ENCODE results near the gene CERS1.

GRCh38 chr19:18895824-18896341 is at the start of gene CERS1:
- TF ChIP-seq, protein P1, sequence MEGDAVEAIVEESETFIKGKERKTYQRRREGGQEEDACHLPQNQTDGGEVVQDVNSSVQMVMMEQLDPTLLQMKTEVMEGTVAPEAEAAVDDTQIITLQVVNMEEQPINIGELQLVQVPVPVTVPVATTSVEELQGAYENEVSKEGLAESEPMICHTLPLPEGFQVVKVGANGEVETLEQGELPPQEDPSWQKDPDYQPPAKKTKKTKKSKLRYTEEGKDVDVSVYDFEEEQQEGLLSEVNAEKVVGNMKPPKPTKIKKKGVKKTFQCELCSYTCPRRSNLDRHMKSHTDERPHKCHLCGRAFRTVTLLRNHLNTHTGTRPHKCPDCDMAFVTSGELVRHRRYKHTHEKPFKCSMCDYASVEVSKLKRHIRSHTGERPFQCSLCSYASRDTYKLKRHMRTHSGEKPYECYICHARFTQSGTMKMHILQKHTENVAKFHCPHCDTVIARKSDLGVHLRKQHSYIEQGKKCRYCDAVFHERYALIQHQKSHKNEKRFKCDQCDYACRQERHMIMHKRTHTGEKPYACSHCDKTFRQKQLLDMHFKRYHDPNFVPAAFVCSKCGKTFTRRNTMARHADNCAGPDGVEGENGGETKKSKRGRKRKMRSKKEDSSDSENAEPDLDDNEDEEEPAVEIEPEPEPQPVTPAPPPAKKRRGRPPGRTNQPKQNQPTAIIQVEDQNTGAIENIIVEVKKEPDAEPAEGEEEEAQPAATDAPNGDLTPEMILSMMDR (conservative IDR thresholded peaks at IDR 0.05; ENCODE audit: low read depth, low read length), result no peak
- TF ChIP-seq EZH2 (IDR thresholded peaks at IDR 0.05; ENCODE audit: borderline replicate concordance, low read depth, low read length, poor library complexity, severe bottlenecking), result no peak
